ENCODE data around the gene KRTAP10-4.

- no peak for TF ChIP-seq CTCF (conservative IDR thresholded peaks at IDR 0.05)
- TF ChIP-seq EZH2 (IDR thresholded peaks at IDR 0.05; ENCODE audit: low read depth): no peak
These were observed 43.9 kb upstream of the KRTAP10-4 start for GRCh38 chr21:44529503-44530125.
